GM18526 (cell line): ENCODE measurements around the gene AATK.

ENCODE experiments used
- POLR2A ChIP-seq: IDR thresholded peaks from 3 replicates; pipeline ENCODE4 v1.6.1; 2011; ENCODE audit not compliant: insufficient read length; ENCODE audit errors: extremely low read depth

AATK gene

DNA sequence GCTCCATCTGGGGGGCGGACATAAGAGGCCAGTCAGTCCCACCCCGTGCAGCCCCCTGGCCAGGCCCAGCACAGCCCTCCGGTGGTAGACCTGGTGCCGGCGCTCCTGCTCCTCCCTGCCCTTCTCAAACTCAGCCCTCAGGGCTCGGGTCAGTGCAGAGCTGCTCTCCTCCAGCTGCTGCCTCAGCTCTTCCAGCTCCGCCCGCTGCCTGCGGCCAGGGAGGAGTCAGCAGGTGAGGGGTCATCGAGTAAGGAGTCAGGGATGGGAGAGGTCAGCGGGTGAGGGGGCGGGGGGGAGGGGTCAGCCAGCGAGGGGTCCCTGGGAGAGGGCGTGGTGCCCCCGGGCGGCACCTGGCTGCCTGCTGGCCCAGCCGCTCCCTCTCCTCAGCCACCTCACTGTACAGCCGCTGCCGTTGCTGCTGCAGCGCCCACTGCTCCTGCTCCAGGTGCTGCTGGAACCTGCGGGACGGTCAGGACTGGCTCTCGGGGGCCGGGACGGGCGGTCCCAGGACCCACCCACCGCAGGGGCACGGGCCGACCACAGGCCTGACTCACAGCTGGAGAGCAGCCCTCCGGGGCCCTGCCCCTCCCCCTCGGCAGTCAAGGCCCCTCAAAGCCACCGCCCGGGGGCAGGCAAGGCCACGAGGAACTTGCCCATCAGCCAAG lies 26.5 kb upstream of the AATK start:
- TF ChIP-seq POLR2A, result no peak

DNA sequence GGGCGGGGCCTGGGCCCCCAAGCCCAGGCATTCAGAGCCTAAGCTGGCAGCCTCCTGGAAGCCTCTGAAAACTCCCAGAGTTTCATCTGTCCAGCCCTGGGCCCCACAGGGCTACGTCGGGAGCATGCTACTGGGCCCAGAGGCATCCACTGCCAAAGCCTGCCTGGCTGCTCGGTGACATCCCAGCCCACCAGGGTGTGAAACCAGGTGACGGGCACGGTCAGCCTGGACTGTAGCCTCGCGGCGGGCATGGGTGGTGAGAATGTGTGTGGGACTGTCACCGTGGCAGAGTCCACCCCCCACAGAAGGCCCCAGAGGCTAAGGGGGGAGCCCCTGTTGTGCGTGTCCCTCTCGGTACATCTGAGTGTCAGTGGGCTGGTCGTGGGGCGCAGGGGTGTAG lies 25.6 kb upstream of the AATK start:
- no peak for TF ChIP-seq POLR2A

DNA sequence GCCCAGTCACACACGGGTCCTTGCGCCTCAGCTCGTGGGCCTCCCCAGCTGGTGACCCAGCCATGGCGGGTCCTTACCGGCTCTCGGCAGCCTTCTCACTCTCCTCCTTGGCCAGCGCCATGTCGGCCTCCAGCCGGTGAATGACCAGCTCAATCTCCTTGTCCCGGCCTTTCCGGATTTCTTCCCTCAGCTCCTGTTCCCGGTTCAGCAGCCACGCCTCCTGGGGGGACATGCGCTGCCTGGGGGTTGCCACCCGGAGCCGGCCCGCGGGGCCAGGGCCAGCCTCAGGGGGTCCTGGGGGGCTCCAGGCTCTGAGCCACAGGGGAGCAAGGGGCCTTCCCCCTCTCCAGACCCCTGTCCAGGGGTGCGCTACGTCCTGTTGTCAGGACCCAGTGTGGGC lies 25.1 kb upstream of the AATK start:
- no peak for TF ChIP-seq POLR2A

GRCh38 chr17:81190591-81190990 lies 24.6 kb upstream of the AATK start:
- TF ChIP-seq POLR2A, result no peak

- no peak for TF ChIP-seq POLR2A
Measured at GRCh38 chr17:81189670-81190530, 23.9 kb upstream of the AATK start.

DNA sequence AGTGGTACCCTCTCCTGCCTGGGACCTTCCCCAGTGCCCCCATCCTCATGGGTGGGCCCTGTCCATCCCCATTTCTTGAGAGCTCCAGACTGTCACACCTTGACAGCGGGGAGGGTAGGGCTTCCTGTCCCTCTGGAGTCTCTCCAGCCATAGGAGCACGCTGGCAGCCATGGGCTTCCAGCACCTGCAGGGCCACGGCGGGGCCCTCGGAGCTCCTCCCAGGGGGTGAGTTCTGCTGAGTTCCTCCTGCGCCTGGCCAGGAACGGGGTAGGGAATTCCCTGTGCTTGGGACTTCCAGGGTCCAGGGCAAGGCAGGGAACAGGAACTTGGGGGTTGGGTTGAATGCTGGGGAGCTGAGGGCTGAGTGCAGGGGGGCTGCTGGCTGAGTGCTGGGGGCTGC lies 23.0 kb upstream of the AATK start:
- TF ChIP-seq POLR2A, result no peak

DNA sequence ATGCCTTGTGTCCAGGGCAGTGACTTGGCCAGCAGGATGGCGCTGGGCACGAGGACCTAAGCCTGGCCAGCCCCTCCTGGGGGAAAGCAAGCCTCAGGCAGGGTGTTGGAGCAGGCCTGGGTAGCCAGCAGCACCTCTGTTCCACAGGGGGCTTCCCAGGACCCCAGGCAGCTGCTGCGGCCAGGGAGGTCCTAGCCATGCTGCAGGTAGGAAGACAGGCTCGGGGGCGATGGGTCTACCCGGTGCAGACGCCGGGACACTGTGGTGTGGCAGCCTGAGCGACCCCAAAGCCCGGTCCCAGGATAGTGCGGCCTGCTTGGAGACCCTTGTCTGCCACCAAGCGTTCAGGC lies 22.4 kb upstream of the AATK start:
- no peak for TF ChIP-seq POLR2A

GRCh38 chr17:81187586-81188490 lies 21.8 kb upstream of the AATK start:
- TF ChIP-seq POLR2A, result no peak

DNA sequence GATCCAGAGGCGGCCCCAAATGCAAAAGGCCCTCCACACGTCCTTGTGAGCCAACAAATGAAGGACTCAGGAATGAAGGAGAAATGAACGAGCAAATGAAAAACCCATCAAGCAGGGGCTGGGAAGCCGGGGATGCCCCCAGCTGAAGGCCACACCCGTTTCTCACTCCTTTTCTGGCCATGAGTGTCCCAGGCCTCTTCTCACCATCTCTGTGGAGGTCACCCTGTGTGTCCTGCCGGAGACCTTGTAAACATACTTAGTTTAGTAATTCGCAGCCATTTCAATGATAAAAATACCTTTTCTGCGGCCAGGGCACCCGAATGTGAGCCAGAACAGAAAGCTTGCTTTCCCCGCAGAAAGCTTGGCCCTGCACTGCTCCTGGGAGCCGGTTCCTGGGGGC lies 21.1 kb upstream of the AATK start:
- TF ChIP-seq POLR2A, result no peak

GRCh38 chr17:81186203-81186602 lies 20.2 kb upstream of the AATK start:
- no peak for TF ChIP-seq POLR2A

GRCh38 chr17:81184555-81184954 lies 18.5 kb upstream of the AATK start:
- no peak for TF ChIP-seq POLR2A

- TF ChIP-seq POLR2A, result no peak
Measured at GRCh38 chr17:81183807-81184206, 17.8 kb upstream of the AATK start.

DNA sequence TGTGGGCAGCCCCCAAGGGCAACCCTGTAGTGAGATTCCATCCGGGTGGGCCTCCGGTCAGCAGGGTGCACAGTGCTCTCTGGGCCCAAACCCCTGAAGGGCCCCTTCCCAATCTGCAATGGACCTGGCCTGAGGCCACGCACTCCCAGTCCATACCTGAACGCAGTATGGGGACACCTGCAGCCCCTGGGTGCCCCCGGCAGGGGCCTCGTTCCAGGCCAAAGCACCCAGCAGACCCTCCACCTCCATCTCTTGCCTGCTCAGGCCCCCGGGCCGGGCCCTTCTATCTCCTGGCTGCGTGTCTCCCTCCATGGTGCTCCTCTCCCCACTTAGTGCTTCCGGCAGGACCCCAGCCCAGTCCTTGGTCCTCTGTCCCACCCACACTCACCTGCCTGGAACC lies 17.3 kb upstream of the AATK start:
- no peak for TF ChIP-seq POLR2A

- no peak for TF ChIP-seq POLR2A
Measured at GRCh38 chr17:81182596-81182995, 16.6 kb upstream of the AATK start.

DNA sequence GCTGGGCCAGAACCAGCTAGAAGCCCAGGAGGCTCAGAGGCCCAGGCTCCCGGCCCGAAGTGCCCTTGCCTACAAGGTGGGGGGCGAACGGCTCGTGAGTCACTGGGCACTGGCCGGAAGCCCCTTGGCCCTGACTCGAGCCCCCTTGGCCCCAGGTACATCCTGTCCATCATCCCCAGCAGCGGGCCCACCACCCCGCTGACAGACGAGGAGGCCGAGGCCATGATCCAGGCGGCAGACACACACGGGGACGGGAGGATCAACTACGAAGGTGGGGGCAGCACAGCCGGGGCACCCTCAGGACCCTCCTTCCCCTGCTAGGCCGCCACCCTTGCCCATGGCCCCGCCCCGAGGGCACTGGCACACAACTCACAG lies 15.8 kb upstream of the AATK start:
- no peak for TF ChIP-seq POLR2A
